Stimulated activated CD8-positive, alpha-beta memory T cell treated with anti-CD3 and anti-CD28 coated beads, Interleukin-12 subunit alpha, Interleukin-12 subunit beta, amount 100 ng/mL, for 4 hours (primary cell): Measurements from ENCODE around the gene NR6A1.
A peak's percentile ranks its signal among the peaks of the same experiment; 100 is the strongest.

Source experiments
- DNase-seq: peaks from one replicate; pipeline ENCODE4 v3.0.0-alpha.2; 2020; ENCODE audit warnings: low read depth

The NR6A1 gene

GRCh38 chr9:124658165-124659017, 112.7 kb downstream of the NR6A1 start:
- DNase-seq, result peak; percentile 18

GRCh38 chr9:124657516-124657915, 113.6 kb downstream of the NR6A1 start:
- no peak for DNase-seq

- DNase-seq, result no peak
These were observed 116.7 kb downstream of the NR6A1 start for GRCh38 chr9:124654431-124654830.

- no peak for DNase-seq
These were observed 118.3 kb downstream of the NR6A1 start for GRCh38 chr9:124652615-124653393.

GRCh38 chr9:124652203-124652602, 118.9 kb downstream of the NR6A1 start:
- no peak for DNase-seq

GRCh38 chr9:124645274-124645673, 125.8 kb downstream of the NR6A1 start:
- no peak for DNase-seq

- no peak for DNase-seq
These were observed 131.5 kb downstream of the NR6A1 start for GRCh38 chr9:124639637-124640036.

GRCh38 chr9:124635285-124635684, 135.8 kb downstream of the NR6A1 start:
- no peak for DNase-seq

GRCh38 chr9:124632077-124632621, 139.0 kb downstream of the NR6A1 start:
- no peak for DNase-seq

DNA sequence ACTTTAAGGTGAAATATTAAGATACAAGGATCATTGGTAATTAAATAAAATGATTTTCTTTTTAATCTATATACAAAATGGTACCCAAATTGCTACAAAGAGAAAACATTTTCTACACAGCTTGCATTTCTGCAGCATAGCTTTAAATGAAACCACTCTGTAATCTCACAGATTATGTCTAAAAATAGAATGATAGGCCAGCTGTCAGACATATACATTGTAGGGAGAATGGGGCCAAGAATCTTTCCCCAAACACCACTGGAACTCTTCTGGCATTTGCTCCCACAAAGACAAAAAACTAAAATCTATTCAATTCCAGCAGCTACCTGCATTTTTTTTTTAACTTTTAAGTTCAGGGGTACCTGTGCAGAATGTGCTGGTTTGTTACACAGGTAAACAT, 139.8 kb downstream of the NR6A1 start:
- DNase-seq, result no peak

DNA sequence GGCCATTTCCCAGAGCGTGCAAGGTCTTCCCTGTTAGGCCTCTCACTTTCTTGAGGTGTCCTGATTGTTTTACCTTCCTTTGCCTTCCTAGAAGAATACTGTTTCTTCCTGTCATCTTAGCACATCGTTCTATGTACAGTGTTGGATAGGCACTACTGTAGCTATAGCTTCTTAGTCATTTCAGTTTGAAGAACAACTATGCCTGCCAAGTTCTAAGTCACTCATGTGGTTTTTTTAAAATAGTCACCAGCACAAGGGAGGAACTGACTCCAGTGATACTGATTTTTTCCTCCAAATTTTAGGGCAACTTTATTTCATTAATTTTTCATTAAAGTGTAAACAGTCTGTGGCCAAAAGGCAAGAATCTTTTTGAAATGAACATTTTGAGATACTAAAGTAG, 141.5 kb downstream of the NR6A1 start:
- no peak for DNase-seq

GRCh38 chr9:124628741-124629140, 142.4 kb downstream of the NR6A1 start:
- DNase-seq, result no peak

DNA sequence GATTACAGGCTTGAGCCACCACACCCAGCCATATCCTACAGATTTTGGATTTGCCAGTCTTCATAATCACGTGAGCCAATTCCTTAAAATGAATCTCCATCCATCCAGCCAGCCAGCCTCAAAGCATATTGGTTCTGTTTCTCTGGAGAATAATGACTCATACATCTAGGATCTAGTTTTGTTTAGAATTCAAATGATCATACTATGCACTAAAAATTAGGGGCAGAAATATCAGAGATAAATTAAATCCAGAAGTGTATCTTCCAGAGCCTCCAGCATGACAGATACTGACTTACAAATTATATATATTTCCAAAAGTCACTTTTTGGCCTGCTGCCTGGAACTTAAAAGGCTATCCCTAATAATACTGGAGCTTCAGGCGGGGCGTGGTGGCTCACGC, 144.8 kb downstream of the NR6A1 start:
- no peak for DNase-seq

DNA sequence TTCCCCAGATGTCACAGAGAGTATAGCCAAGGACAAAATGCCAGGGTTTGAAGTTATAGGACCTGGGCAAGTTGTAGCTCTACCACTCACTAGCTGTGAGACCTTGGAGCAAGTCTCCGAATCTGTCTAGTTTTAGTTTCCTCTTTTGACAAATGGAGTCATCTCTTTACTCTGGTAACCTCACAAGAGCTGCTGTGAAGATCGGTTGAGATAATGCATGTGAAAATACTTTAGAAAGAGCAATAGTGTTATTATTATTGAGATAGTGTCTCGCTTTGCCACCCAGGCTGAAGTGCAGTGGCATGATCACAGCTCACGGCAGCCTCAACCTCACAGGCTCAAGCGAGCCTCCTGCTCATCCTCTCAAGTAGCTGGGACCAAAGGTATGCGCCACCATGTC, 146.0 kb downstream of the NR6A1 start:
- no peak for DNase-seq

GRCh38 chr9:124624735-124624992, 146.4 kb downstream of the NR6A1 start:
- no peak for DNase-seq

DNA sequence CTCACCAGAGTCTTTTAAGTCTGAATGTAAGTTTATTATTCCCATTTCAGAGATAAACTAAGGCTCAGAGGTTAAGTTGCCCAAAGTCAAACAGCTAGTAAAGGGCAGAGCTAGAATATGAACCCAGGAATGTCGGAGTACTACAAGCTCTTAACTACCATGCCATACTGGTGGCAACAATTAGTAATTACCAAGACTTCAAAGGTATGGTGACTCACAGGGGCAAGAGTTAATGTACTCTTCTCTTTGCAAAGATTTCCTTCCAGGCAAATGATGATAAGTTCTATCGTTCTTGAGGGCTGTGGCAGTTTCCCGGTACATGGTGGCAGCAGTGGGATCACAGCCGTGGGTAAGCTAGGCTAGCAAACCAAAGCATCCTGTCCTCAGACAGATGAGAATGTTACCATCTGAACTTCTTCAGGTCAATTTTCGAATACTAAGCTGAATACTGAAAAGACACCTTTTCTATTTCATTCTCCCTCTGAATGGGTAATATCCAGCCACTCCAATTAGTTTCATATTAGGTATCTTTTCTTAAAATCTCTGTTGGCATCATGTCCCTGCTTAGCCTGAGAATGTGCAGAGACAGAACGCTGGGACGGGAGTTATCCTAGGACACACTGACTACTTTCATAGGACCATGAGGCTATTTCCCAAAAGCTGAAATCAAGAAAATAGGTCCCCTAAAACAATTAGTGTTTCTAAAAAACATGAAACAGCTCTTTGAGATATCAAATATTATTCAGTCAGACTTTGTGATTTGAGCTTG, 147.0 kb downstream of the NR6A1 start:
- no peak for DNase-seq

DNA sequence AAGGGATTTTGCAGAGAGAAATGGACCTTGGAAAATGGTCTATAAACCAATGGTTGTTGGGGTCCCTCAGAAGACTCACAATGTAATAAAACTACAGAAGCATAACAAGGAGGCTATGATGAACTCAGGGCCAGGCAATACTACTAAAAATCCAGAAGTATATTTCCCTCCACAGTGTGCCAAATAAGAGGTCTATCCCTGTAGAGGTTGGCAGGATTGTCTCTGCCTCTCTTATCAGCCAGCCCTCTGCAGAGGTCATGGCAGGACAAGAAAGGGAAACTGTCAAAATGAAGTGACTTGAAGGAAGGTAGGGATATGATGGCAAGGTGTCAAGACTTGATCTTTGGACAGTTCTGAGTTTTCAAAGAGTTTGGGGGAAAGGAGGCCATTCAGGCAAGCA, 148.2 kb downstream of the NR6A1 start:
- no peak for DNase-seq

- no peak for DNase-seq
These were observed 149.5 kb downstream of the NR6A1 start for GRCh38 chr9:124621371-124622328.

DNA sequence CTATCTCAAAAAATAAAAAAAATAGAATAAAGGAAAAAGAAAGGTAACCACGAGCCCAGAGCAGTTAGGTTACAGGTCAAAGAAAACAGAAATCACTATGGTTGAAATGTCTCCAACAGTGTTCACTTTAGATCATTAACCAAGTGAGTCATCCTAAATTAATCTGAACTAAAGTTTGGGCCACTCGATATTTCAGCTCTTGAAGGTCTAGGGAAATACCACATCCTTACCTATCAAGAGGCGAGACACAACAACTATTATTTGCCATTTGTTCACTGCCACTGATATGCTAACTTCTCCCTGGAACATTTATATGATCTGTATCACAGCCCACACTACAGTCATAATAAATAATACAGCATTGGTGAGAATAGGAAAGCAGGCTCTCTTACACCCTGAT, 152.6 kb downstream of the NR6A1 start:
- no peak for DNase-seq

GRCh38 chr9:124617477-124618141, 153.5 kb downstream of the NR6A1 start:
- DNase-seq, result peak; percentile 41

GRCh38 chr9:124616961-124617360, 154.2 kb downstream of the NR6A1 start:
- no peak for DNase-seq
